HG03571 (cell line): ENCODE results near the gene KLHL21.

Experiments
- ATAC-seq: cut with Tn5 transposase; IDR thresholded peaks from one replicate; pipeline ENCODE4 v1.9.1; 2021; ENCODE audit not compliant: unreplicated experiment

Gene KLHL21

DNA sequence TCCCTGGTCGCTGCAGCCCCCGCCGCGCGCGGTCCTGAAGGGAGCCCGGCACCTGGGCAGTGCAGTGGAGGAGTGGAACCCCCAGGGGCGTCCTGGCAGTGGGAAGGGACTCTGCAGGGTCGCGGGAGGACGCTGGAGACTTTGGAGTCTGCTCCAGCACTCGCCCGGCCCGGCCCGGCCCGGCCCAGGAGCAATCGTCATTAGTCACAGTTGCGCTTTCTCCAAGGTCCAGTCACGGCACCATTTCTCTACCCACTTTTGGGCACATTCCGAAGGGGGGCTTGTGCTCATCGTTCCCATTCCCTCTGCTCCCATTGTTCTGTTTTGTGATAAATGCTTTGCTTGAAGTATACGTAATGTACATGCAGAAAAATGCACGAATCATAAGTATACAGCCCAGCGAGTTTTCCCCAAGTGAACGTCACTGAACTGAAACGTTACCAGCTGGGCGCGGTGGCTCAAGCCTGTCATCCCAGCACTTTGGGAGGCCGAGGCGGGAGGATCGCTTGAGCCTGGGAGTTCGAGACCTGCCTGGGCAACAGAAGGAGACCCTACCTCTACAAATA, 23.0 kb upstream of the KLHL21 start:
- ATAC-seq: no peak

GRCh38 chr1:6624710-6625583, 22.3 kb upstream of the KLHL21 start, which contains the start of gene THAP3:
Gene THAP3 (plus strand): TSS chr1:6624868. CDS start chr1:6625219, 351 bp downstream.
- ATAC-seq: peak; percentile 72

DNA sequence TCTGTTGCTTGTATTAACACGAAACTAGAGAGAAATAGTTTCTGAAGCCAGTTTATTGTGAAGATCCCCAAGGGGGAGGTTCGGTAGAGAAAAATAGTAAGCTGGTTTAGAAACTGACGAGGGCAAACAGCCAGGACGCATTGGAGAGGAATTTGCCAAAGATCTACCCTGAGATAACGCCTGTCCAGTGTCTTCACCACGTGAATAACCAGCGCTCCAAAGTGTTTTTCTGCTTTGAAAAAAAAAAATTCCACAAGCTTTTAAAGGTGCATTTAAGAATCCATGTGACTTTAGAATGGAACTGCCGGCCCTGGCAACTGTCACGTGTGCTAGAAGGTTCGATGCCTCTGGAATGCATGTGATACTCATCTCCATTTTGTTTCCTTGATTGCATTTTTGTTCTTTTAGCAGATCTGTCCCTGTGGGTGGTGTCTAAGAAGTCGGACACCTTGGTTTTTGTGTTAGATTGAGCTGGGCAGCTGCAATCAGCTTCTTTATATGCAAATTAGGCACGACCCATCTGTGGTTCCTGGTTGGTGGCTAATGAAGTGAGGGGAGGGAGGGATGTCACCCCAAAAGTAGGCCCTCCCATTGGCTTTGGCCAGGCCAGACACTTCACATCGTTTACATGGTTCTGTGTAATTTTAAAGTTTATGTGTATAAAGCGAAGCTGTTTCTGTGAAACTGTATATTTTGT, 20.7 kb upstream of the KLHL21 start:
- no peak for ATAC-seq

- ATAC-seq: no peak
These were observed 19.9 kb upstream of the KLHL21 start for GRCh38 chr1:6622396-6623152.

DNA sequence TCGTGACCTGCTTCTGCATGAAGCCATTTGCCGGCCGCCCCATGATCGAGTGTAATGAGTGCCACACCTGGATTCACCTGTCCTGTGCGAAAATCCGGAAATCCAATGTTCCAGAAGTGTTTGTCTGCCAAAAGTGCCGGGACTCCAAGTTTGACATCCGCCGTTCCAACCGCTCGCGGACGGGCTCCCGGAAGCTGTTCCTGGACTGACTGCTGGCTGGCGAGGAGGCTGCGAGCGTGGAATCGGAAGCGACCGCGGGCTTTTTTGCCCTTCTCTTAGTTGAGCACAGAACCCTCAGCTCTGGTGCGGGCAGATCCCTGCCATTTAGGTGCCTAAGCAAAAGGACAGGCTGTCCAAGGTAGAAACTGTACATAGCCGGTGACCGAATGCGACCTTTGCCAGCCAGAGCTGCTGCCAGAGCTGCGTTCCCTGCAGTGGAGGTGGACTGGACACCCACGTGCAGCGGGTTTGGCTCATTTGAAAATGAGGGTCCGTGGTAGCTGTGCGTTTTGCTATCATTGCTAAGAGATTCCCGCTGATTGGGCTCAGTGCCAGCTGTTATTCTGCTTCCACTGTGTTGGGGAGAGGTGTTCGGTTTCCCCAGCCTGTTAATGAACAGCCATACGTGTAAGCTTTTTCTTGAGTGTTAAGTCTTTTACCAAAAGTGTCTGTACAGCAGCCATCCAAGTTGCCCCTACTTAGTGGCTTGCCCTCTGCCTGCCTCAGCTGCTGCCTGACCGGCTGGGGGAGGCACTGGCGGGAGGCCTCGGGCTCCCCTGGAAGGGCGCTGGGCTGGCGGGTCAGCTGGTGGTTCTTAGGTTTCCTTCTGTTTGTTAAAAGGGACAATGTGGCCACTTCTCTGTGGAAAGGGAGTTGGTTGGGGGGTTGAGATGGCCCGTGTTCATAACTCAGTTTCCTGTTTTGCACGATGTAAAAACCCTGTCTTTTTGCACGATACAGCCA, 19.0 kb upstream of the KLHL21 start:
- no peak for ATAC-seq

- ATAC-seq: no peak
These were observed 16.4 kb upstream of the KLHL21 start for GRCh38 chr1:6619045-6619444.

DNA sequence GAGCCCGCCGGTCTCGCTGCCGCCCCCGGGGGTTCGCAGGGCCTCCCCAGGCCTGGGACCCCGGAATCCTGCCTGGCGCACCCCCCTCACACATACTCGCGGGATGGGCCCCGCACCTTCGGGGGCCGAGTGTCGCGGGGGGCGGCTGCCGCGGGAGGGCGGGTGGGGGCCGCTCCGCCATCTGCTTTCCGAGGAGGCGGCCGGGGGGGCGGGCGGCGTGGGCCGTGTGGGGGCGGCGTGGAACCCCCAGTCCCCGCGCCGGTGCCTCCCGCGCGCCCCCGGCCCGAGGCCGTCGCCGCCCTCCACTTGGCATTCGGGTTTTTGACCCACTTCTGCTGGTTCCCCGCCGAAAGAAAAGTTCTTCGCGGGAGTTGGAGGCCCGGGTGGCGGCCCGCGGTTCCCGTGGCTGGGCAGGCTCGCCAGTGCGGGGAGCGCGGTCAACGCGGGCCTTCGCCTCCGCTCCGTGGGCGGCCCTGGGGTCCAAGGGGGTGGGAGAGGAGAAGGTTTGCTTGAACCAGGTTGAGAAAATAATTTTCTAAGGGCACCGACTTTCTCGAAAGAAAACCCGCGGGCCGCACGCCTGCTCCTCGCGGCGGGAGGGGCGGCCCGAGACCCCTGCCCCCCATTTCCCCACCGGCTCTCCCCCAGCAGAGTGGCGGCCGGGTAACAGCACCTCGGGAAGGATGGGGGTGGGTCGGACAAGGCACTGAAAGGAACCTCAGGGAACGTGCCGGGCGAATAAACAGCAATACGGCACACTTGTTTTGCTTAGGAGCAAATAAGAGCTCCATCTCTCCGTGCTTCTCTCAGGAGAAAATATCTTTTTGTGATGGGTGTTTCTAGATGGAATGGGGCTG, 12.5 kb upstream of the KLHL21 start:
- ATAC-seq: no peak

- ATAC-seq: no peak
These were observed 11.6 kb upstream of the KLHL21 start for GRCh38 chr1:6614019-6614928.

DNA sequence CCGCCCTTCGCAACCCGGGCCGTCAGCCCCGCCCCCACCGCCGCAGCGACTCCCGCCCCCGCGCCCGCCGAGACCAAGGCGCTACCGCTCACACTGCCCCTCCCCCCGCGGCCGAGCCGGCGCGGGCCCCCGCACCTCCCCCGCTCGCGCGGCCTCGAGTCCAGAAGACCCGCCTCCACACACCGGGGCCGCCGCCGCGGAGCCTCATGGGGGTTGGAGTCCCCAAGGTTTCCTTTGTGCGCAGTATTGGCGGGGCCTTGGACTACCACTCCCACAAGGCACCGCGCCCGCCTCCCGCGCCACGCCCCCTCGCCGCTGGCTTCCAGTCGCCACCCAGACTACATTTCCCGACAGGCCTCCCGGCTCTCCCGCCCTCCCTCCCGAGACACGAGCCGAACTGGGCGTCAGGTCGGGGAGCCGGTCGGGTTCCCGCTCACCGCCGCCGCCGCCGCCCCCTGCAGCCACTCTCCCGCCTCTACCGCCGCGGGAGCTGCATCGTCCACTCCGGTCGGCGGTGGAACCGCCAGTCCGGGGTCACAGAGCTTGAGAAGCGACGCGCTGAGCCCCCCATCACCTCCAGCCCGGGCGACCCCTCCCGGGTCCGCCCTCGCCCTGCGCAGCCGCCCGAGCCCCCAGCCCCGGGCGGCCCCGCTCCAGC, 10.8 kb upstream of the KLHL21 start, which contains the start of gene PHF13:
Gene PHF13 (plus strand): TSS at position 371 of the 658 bp plus-strand sequence. CDS start 336 bp downstream, outside the sequence.
- ATAC-seq: peak; percentile 91

DNA sequence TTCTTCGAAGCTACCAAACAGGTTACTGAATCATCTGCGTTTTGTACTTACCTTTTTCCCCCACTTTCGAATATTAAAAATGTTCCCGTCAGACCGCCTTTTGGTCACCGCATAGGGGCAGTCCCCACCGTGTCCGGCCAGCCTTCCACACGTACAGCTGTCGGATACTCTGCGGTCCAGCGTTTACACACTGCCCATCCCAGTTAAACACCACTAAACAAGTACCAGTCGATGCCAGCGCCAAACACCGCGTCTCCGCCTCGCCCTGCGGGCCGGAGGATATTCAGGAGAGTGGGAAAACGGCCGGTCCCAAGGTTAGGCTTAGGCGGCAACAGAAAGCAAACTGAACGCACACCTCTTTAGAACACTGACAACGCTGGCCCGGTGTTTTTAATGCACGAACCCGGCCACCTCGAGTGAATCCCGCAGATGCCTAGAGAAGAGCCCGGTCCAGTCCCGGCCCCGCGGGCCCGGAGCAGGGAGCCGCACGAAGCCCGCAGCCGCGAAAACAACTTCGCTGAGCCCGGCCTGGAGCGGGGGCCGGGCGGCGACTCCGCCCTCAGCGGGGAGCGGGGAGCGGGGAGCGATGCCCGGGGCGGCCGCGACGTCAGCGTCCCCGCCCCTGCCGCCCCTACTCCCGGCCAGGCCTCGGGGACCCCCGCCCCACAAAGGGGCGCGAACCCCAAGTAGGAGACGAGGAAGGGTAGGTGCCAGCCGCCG, 10.1 kb upstream of the KLHL21 start:
- ATAC-seq: peak; percentile 24

DNA sequence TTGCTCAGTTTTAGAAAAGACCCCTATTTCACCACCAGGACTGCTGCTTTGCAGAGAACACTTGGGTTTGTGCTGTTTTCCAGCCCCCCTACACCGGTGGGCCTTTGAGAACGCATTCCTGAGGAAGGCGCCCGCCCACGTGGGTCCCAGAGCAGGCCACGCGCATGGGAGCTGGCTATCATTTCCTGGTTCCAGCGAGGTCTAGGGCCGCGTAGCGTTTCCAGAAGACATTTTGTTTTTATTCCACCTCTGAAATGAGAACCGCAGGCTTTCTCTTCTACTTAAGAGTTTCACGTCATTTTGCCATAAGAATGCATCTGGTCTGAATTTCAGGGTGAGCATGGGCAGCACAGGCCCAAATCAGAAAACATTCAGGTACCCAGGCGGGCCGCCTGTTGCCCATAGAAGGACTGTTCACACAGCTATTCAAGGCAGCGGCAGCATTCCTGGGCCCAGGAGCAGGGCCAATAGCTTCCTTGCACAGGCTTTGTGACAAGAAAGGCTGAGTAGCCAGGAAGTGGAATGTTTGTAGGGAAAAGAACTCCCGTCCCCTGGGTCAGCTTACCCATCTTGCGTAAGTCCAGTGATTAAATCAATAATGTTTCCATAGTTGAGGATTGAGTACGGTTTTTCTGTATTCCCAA, 1.4 kb upstream of the KLHL21 start:
- ATAC-seq: no peak

DNA sequence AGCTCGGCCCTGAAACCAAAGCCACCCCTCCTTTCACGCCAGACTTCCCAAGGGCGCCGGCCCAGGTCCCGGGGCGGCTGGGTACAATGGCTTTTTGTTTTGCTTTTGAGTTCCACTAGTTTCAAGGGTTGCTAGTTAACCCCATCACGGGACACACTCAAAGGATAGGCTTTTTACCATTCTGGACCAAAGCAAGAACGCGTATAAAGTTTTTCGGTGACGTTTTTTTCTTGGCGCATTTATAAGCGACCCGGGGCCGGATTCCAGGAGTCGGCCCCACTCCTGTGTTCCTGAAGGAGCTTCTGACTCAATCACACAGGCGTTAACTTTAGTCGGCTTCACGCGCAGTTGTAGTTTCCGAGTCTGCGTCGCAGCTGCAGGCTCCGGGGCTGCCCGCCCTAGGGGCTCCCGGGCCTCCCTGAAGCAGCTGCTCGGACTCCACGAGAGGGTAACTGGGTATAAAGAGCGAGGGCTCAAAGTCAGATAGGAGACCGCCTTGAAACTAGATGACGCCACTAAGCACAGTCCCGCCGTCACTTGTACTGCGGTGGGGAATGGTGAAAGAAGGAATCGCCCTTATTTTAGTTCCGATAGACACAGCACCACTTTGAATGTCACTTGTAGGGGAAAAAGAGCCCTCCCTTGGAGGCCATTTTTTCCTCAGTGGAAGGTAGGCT, 707 bp upstream of the KLHL21 start:
- ATAC-seq: peak; percentile 24

DNA sequence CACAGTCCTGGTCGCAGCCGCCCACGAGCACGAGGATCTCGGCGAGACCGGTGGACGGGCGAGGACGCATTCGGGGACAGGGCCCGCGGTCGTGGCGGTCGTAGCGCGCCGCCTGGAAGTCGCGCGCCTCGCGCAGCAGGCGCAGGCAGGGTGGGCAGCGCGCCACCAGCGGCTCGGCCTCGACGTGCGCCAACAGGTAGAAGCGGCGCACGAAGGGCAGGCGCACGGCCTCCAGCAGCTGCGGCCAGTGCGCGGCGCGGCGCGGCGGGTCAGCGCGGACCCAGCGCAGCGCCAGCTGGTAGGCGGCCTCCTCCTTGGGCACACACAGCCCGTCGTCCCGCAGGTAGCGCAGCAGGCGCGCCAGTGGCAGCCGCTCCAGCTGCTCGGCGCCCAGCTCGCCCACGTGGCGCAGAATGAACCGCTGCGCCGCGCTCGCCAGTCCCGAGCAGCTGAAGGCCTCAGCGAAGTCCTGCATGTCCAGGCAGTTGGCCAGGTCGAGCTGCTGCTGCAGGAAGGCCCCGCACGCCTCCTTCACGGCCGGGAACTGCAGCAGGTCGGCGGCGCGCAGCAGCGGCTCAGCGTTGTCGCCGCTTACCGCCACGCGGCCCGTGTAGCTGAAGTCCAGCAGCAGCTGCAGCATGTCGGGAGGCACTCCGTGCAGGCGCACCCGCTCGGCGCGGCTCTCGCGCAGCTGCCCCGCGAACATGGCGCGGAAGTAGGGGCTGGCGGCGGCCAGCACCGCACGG, 573 bp downstream of the KLHL21 start:
- peak; percentile 38 for ATAC-seq

- ATAC-seq: no peak
These were observed 1.4 kb downstream of the KLHL21 start for GRCh38 chr1:6601049-6601922.
